Urinary bladder (tissue), 4 donors: ENCODE results near the gene PKP3. TPM values are rescaled to one million over a fixed set of nuclear protein-coding genes. Genes with fewer than 3 reads are reported as not detected.
"Not testable (repeated sequence)": the region's sequence is repeated elsewhere in the genome, so short reads cannot be mapped to it uniquely, and the experiment has no call there.

Experiments used
- DNase-seq: peaks from one replicate; pipeline ENCODE4 v3.0.0-alpha.2; 2015; ENCODE audit errors: extremely low spot score
- H3K27ac ChIP-seq: one replicate; pipeline ENCODE4 v1.5.1; 2013; ENCODE audit warnings: low read depth, mild to moderate bottlenecking, moderate library complexity
- H3K36me3 ChIP-seq: one replicate; pipeline ENCODE4 v1.6.1; 2013; ENCODE audit warnings: mild to moderate bottlenecking, moderate library complexity; ENCODE audit not compliant: insufficient read depth
- H3K4me1 ChIP-seq: one replicate; pipeline ENCODE4 v1.6.1; 2013; ENCODE audit warnings: mild to moderate bottlenecking, moderate library complexity; ENCODE audit not compliant: insufficient read depth
- H3K4me3 ChIP-seq: one replicate; pipeline ENCODE4 v1.5.1; 2013; ENCODE audit warnings: low read depth, low read length
- WGBS: extraction: QIAGEN DNeasy Blood & Tissue Kit; methylation state at CpG from one replicate; pipeline ENCODE4 v1.1.7; 2013; 5-methylcytosine and 5-hydroxymethylcytosine counted together
- polyA plus RNA-seq: library from polyadenylated mRNA; stranded (reverse); fragments of 200-250 nt; gene quantifications from one replicate; pipeline ENCODE4 v1.2.3, GENCODE V29; 2013
- total RNA-seq: library from RNA; depleted of rRNA; stranded (reverse); fragments of >200 nt; gene quantifications from one replicate; pipeline ENCODE4 v1.2.3, GENCODE V29; 2014
- donor health status: healthy with polysubstance abuse.
- donor health status: healthy.

Gene PKP3
- total and polyA plus RNA-seq, 2 donors, result 5.2 to 8.4 TPM

DNA sequence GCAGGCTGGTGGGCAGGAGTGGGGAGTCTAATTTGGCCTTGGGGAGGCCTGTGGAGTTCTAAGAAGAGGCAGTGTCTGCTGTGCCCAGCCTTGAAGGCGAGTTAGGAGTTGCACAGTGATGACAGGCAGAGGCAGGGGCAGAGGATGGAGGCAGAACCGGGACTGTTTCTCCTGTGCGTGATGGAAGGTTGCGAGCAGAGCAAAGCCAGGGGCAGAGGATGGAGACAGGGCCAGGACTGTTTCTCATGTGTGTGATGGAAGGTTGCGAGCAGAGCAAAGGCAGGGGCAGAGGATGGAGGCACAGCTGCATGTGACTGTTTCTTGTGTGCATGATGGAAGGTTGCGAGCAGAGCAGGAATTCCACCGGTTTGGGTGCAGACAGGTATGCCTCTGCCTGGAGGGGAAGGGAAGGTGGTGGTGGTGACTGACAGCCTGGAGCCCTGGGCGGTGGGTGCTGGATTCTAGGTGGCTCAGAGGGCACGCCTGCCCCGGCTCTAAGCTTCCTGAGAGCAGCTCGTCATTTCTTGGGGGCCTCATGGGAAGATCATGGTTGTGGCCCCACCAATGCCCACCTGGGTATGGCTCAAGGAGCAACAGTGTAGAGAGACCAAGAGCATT, 16.0 kb upstream of the PKP3 start:
- no peaks in the 10 kb centered on the region for H3K4me1 ChIP-seq
- H3K27ac ChIP-seq, result no peak overlapping the region
- H3K36me3 ChIP-seq, result no peaks in the 10 kb centered on the region
- WGBS, result 83% methylated on average over 11 of the region's 11 CpGs
- no peak for DNase-seq
- no peak overlapping the region for H3K4me3 ChIP-seq

DNA sequence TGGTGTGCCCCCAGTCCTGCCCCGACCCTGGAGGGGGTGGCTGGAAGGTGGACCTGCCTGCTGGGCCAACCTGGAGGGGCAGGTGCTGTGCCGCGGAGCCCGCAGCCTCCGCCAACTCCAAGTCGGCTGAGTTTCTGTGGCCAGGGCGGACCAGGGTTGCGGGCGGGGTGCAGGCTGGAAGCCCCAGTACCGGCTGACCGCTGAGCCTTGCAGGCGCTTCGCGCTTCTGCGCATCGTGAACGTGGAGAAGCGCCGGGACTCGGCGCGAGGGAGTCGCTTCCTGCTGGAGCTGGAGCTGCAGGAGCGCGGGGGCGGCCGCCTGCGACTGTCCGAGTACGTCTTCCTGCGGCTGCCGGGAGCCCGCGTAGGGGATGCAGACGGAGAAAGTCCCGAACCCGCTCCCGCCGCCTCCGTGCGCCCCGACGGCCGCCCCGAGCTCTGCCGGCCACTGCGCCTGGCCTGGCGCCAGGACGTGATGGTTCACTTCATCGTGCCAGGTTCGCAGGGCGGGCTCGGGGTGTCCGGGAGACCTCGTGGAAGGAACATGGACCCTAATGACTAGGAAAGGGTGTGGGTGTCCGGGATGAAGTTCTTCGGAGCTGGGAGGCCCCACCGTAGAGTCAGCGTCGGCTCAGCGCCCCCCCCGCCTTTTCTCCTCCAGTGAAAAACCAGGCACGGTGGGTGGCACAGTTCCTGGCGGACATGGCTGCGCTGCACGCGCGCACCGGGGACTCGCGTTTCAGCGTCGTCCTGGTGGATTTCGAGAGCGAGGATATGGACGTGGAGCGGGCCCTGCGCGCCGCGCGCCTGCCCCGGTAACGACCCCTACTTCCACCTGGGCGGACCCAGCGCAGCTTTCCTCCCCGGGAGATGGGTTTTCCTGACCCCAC, 14.6 kb upstream of the PKP3 start:
- DNase-seq, result no peak
- no peaks in the 10 kb centered on the region for H3K36me3 ChIP-seq
- no peaks in the 10 kb centered on the region for H3K4me1 ChIP-seq
- H3K27ac ChIP-seq, result no peak overlapping the region
- whole genome bisulfite sequencing, result 90% methylated on average over 87 of the region's 87 CpGs
- H3K4me3 ChIP-seq, result no peak overlapping the region

DNA sequence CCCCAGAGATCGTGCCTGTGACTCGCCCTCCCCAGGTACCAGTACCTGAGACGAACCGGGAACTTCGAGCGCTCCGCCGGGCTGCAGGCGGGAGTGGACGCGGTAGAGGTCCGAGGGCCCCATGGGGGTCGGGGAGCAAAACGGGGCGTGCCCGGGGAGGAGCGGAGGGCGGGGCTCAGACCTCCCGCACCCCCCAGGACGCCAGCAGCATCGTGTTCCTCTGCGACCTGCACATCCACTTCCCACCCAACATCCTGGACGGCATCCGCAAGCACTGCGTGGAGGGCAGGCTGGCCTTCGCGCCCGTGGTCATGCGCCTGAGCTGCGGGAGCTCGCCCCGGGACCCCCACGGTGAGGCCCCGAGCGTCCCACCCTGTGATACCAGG, 13.9 kb upstream of the PKP3 start:
- Histone ChIP-seq H3K27ac (no peak overlapping the region), H3K4me1 (no peaks in the 10 kb centered on the region), H3K4me3 (no peak overlapping the region), H3K36me3 (no peaks in the 10 kb centered on the region)
- WGBS, result 95% methylated on average over 35 of the region's 35 CpGs
- no peak for DNase-seq

DNA sequence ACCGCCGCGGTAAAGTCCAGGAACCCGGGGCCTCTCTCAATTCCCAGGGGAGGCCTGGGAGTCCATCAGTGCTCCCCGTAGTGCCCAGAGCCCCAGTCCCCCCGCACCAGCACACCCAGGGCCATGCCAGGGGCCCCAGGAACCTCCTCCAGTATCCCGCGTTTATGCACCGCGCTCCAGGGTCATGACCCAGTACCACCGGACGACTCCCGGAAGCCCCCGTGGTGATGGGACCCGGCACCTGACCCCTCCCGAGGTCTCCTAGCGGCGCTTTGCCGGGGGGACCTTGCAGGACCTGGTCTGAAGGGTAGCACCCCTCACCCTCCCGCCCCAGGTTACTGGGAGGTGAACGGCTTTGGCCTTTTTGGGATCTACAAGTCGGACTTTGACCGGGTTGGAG, 13.5 kb upstream of the PKP3 start:
- 94% methylated on average over 23 of the region's 23 CpGs for whole genome bisulfite sequencing

DNA sequence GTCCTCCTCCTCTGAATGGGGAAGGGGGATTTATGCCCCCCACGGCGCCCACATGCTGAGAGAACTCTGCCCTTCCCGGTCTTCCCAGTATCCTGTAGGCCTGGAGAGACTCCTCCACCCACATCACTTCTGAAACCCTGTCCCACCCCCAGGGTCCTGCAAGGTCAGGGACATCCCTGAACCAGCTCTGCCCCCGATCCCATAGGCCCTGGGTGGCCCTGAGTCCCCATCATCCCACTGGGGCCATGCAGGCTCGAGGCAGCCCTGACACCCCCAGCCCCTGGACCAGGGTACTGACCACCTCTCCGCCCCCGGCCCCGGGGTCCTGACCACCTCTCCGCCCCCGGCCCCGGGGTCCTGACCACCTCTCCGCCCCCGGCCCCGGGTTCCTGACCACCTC, 13.0 kb upstream of the PKP3 start:
- DNase-seq, result no peak
- Histone ChIP-seq H3K36me3 (no peaks in the 10 kb centered on the region), H3K4me3 (no peak overlapping the region), H3K4me1 (no peaks in the 10 kb centered on the region), H3K27ac (no peak overlapping the region)
- WGBS, result 92% methylated on average over 14 of the region's 14 CpGs

More for the DNA sequence above, 13.5 kb upstream of the PKP3 start:
- DNase-seq, result no peak
- H3K36me3 ChIP-seq, result no peaks in the 10 kb centered on the region
- H3K4me1 ChIP-seq, result no peaks in the 10 kb centered on the region
- H3K4me3 ChIP-seq, result no peak overlapping the region
- no peak overlapping the region for H3K27ac ChIP-seq

DNA sequence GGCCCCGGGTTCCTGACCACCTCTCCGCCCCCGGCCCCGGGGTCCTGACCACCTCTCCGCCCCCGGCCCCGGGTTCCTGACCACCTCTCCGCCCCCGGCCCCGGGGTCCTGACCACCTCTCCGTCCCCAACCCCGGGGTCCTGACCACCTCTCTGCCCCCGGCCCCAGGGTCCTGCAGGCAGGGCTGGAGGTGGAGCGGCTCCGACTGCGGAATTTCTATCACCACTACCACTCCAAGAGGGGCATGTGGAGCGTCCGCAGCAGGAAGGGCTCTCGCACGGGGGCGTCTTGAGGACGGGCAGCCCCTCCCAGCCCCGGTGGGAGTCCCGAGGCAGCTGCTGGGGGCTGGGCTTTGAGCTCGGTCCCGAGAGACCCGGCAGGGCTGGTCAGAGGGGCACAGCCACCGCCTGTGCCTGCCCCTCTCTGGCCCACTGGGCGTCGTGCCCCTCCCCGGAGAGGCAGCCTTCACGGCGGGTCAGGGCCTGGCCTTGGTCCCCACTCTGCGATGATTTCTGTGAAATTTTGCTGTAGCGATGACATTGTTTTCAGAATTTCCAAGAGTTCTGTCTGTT, 12.4 kb upstream of the PKP3 start:
- 82% methylated on average over 31 of the region's 35 CpGs for WGBS
- no peaks in the 10 kb centered on the region for H3K4me1 ChIP-seq
- no peaks in the 10 kb centered on the region for H3K36me3 ChIP-seq
- H3K27ac ChIP-seq, result no peak overlapping the region
- H3K4me3 ChIP-seq, result no peak overlapping the region
- no peak for DNase-seq

DNA sequence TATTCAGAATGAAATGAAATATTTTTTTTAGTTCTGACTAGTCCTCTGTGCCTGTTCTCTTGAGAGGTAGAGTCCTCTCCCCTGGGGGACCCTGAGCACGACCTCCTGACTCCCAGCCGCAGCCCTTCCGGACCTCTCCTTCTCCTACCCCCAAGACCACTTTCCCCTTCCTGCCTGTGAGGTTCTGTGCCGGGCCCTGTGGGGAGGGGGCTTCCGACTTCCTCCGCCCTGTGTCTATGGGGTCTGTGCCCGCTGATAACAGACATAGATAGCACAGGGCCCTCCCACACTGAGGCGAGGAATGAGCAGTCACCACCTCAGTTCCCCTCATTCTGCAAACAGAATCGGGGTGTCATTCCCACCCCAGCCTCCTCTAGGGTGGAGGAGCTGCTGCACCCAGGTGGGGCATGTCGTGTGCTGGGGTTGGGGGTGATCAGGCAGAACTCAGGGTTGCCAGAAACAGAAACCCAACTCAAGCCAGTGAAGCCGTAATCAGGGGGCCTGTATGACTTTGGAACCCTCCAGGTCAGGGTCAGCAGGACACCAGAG, 11.9 kb upstream of the PKP3 start:
- WGBS, result 68% methylated on average over 11 of the region's 11 CpGs
- H3K27ac ChIP-seq, result no peak overlapping the region
- H3K4me3 ChIP-seq, result no peak overlapping the region
- DNase-seq, result no peak
- no peaks in the 10 kb centered on the region for H3K4me1 ChIP-seq
- H3K36me3 ChIP-seq, result no peaks in the 10 kb centered on the region

DNA sequence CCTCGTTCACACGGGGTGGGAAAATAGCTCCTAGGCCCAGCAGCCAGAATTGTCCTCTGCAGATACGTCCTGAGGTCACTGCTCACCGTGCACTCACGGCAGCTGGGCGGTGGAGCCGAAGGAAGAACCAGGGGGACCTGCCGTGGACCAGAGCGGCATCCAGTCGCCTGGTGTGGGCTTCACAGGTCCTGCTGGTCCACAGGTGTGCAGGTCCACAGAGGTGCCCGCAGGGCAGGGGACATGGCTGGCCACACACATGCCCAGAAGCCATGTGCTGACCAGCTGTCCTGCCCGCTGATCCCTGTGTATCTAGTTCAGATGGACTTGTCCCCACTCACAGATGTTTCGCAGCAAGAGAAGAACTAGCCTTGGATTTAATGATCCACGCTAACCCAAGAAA, 10.6 kb upstream of the PKP3 start:
- Histone ChIP-seq H3K4me1 (no peaks in the 10 kb centered on the region), H3K27ac (no peak overlapping the region), H3K4me3 (no peak overlapping the region), H3K36me3 (no peaks in the 10 kb centered on the region)
- no peak for DNase-seq
- WGBS, result 89% methylated on average over 14 of the region's 14 CpGs

DNA sequence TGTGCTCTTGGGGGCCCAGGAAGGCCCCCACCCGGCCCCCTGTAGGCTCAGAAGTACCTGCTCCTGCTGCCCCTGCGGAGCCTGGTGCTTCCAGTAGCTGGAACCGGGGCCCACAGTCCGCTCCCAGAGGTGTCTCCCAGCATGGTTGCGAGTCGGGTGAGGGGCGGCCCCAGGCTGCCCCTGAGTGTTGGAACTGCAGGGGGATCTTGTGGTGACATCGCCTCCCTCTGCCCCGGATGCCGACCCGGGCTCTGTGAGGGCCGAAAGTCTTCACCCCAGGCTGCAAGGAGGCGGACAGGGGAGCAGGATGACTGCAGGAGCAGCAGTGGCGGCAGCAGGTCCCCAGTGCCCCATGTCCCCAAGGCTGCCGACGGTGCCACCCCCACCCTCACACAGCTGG, 9.5 kb upstream of the PKP3 start:
- no peak for DNase-seq
- no peaks in the 10 kb centered on the region for H3K4me1 ChIP-seq
- no peaks in the 10 kb centered on the region for H3K36me3 ChIP-seq
- WGBS, result 88% methylated on average over 16 of the region's 16 CpGs
- H3K27ac ChIP-seq, result no peak overlapping the region
- no peak overlapping the region for H3K4me3 ChIP-seq

DNA sequence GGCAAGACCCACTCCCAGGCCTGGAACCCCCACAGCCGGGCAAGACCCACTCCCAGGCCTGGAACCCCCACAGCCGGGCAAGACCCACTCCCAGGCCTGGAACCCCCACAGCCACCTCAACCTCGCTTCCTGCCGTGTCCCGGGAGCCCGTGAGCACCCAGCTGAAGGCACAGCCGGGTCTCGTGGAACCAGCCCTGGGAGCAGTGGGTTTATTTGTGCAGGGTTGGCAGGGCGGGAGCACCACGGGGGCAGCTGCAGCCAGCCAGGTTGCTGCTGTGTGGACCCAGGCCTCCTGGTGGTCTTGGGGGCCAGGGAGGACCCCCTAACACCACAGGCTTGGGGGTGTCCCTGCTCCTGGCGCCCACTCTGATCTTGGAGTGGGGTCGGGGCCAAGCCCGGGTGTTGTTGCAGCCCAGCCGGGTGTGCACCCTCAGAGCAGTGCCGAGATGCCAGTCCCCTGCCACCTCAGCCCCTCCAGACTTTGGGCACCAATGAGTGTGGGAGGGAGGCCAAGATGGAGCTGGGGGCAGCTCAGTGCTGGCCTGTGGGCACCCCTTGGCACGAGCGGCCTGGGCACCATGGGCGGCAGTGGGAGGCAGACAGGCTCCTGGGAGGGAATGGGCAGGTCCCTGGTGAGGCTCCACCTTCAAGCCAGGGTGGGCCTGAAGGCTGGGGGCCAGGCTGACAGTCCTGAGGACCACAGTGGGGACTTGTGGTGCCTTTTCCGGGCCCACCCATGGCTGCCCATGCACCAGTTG, 8.2 kb upstream of the PKP3 start:
- Histone ChIP-seq H3K4me3 (no peak overlapping the region), H3K4me1 (no peaks in the 10 kb centered on the region), H3K36me3 (no peaks in the 10 kb centered on the region), H3K27ac (no peak overlapping the region)
- 95% methylated on average over 19 of the region's 19 CpGs for WGBS
- no peak for DNase-seq

DNA sequence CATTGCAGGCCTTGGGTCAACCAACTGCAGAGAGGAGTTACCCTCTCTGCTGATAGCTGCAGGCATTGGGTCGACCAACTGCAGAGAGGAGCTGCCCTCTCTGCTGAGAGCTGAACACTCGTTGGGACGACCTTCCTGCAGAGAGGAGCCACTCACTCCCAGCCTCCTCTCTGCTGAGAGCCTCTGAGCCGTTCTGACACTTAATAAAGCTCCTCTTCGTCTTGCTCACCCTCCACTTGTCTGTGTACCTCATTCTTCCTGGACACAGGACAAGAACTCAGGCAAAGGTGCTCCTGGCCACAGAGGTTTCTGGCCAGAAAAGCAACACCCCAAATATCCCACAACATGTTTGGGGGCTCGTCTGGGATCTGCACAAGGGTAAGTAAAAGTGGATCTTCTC, 7.5 kb upstream of the PKP3 start:
- H3K4me3 ChIP-seq, result no peak overlapping the region
- 87% methylated on average over 6 of the region's 6 CpGs for WGBS
- no peak overlapping the region for H3K27ac ChIP-seq
- DNase-seq, result no peak
- H3K36me3 ChIP-seq, result no peaks in the 10 kb centered on the region
- no peaks in the 10 kb centered on the region for H3K4me1 ChIP-seq

DNA sequence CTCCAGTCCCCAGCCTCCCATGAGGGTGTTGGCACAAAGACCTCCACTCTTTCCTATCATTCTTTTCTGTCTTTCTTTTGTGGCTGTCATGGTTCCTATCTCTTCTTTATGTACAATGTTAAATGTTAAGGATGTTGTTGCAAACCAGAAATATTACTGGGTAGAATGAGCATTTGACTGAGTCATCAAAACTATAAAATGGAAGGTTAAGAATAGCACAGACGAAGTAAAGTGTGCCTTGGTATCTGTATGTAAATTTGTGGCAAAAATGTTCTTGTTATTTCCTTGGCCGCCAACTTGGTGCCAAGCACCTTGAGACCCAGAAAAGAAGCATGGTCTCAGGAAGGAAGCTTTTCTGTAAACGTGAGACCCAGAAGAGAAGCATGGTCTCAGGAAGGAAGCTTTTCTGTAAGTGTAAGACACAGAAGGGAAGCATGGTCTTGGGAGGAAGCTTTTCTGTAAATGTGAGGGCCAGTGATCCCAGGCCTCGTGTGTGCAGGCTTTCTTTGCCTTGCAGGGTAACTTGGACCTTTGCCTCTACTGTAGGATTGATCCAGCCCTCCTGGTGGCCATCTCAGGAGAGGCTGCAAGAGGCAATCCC, 6.7 kb upstream of the PKP3 start:
- no peak for DNase-seq
- 57% methylated on average over 4 of the region's 4 CpGs for WGBS
- H3K4me3 ChIP-seq, result no peak overlapping the region

DNA sequence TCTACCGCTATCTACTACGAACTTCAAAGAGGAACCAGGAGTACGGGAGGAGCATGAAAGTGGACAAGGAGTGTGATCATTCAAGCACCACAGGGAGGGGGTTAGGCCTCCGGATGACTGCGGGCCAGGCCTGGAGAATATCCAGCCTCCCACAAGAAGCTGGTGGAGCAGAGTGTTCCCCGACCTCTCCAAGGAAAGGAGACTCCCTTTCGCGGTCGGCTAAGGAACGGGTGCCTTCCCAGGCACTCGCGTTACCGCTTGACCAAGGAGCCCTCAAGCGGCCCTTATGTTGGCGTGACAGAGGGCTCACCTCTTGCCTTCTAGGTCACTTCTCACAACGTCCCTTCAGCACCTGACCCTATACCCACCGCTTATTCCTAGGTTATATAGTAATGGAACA, 4.6 kb upstream of the PKP3 start:
- H3K4me1 ChIP-seq, H3K27ac ChIP-seq, H3K4me3 ChIP-seq, H3K36me3 ChIP-seq, DNase-seq: not testable (repeated sequence)
- WGBS, result 72% methylated on average over 17 of the region's 17 CpGs

More for the DNA sequence above, 6.7 kb upstream of the PKP3 start:
- H3K27ac ChIP-seq, result no peak overlapping the region
- no peaks in the 10 kb centered on the region for H3K36me3 ChIP-seq
- no peaks in the 10 kb centered on the region for H3K4me1 ChIP-seq
